ENCODE data around the gene TUBA1B. TPM values are rescaled to one million over a fixed set of nuclear protein-coding genes. Genes with fewer than 3 reads are reported as not detected.

TUBA1B gene
- total RNA-seq, 1 donor from 2014 or later = 544 TPM

DNA sequence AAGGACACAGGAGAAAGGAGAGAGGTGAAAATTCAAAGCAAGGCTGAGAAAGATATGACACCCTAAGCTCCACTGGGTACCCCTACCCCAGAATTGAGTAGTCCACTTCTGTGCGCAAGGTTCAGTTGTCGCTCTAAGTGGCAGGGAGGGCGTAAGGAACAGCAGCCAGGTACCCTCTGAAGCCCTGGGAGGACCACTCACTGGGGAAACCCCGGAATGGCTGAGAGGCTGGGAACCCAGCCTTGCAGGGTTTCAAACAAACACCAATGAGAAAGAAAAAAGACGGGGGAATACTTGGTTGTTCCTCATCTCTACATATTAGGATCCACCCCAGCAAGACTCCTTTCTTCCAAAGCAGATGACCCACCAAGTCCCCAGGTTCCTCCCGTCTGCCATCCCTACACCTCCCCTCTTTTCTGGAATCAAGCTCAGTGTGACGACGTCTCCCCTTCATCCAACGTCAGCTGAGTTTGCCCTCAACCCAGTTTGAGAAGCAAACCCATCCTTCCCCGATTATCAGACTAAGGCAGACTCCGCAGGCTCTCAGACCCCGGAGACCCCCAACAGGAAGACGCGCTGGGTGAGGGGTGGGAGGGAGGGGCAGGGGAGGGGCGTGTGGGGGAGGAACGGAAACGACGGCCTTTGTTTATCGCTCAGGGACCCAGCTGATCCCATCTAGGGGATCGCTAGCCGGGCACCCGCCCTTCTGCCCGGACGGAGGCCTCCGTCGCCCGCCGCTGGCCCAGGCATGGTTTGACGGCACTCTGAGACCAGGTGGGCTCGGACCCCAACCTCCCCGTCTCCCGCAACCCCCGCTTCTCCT, 21.3 kb downstream of the TUBA1B start:
- Mint-ChIP-seq H3K4me3 (ENCODE audit: unreplicated experiment) (peak overlapping the region; percentile 97), H3K9me3 (ENCODE audit: low read depth) (no peaks in the 10 kb centered on the region), H3K27ac (ENCODE audit: unreplicated experiment) (peak overlapping the region; percentile 97), H3K27me3 (ENCODE audit: low read depth) (no peaks in the 10 kb centered on the region), H3K36me3 (ENCODE audit: low read depth) (peaks cover 2% of the 10 kb centered on the region), H3K4me1 (ENCODE audit: low read depth) (peaks cover 26% of the 10 kb centered on the region)
- DNase-seq (ENCODE audit: low spot score) = no peak
- TF ChIP-seq, protein P1, sequence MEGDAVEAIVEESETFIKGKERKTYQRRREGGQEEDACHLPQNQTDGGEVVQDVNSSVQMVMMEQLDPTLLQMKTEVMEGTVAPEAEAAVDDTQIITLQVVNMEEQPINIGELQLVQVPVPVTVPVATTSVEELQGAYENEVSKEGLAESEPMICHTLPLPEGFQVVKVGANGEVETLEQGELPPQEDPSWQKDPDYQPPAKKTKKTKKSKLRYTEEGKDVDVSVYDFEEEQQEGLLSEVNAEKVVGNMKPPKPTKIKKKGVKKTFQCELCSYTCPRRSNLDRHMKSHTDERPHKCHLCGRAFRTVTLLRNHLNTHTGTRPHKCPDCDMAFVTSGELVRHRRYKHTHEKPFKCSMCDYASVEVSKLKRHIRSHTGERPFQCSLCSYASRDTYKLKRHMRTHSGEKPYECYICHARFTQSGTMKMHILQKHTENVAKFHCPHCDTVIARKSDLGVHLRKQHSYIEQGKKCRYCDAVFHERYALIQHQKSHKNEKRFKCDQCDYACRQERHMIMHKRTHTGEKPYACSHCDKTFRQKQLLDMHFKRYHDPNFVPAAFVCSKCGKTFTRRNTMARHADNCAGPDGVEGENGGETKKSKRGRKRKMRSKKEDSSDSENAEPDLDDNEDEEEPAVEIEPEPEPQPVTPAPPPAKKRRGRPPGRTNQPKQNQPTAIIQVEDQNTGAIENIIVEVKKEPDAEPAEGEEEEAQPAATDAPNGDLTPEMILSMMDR (IDR thresholded peaks at IDR 0.05) = no peak

DNA sequence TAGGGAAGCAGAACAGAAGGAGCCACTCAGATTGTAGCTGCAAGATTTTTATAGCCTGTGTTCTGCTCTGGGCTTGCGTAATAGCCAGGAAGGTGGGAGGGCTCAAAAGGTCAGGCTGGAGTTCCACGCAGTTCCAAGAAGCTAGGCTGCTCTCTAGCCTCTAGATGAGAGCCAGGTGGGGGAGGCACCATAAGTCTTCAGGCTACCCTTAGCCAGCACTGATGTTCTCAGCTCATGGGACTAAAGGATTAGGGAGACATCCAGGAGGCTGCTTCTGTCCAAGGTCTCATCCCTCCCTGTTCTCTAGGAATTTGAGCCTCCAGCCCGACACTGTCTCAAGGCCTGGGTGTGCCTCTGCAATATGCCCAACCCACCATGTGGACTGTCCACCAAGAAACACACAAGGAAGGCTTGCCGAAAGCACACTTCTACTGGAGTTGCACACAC, 22.2 kb downstream of the TUBA1B start:
- peak overlapping the region; percentile 97 for H3K4me3 Mint-ChIP-seq (ENCODE audit: unreplicated experiment)
- H3K4me1 Mint-ChIP-seq (ENCODE audit: low read depth) = peaks cover 26% of the 10 kb centered on the region
- TF ChIP-seq, protein P1 (IDR thresholded peaks at IDR 0.05) = no peak
- peak overlapping the region; percentile 94 for H3K27ac Mint-ChIP-seq (ENCODE audit: unreplicated experiment)
- peaks cover 3% of the 10 kb centered on the region for H3K36me3 Mint-ChIP-seq (ENCODE audit: low read depth)
- H3K9me3 Mint-ChIP-seq (ENCODE audit: low read depth) = no peaks in the 10 kb centered on the region
- no peaks in the 10 kb centered on the region for H3K27me3 Mint-ChIP-seq (ENCODE audit: low read depth)
- DNase-seq (ENCODE audit: low spot score) = no peak

DNA sequence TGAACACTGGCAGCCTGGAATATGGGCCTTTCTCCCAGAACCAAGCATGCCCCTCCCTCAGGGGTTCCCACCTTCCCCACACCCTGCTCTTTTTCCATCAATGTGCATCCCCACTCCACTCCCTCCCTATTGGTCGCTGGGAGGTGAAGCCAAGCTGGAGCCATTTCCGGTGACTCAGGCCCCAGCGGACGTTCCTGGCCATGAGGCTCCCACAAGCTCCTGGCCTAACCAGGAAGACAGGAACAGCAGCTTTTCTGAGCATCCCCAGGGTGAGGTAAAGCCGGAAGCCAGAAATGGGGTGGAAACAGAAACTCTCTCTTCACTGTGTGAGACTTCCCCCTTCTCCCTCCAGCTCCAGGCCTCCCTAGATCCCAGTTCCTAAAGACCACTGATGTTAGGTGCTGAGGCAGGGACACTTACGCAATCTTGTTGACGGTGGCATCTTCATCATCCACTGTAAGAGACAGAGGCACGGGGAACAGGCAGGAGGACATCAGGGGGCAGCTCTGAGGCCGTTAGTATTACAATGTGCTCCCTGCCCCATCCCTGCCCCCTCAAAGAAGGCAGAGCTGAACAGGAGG, 25.6 kb downstream of the TUBA1B start:
- Mint-ChIP-seq H3K4me3 (ENCODE audit: unreplicated experiment) (no peak overlapping the region), H3K27me3 (ENCODE audit: low read depth) (no peaks in the 10 kb centered on the region), H3K36me3 (ENCODE audit: low read depth) (peaks cover 18% of the 10 kb centered on the region), H3K9me3 (ENCODE audit: low read depth) (no peaks in the 10 kb centered on the region), H3K4me1 (ENCODE audit: low read depth) (peaks cover 21% of the 10 kb centered on the region), H3K27ac (ENCODE audit: unreplicated experiment) (no peak overlapping the region)
- TF ChIP-seq, protein P1 (IDR thresholded peaks at IDR 0.05) = no peak
- no peak for DNase-seq (ENCODE audit: low spot score)

DNA sequence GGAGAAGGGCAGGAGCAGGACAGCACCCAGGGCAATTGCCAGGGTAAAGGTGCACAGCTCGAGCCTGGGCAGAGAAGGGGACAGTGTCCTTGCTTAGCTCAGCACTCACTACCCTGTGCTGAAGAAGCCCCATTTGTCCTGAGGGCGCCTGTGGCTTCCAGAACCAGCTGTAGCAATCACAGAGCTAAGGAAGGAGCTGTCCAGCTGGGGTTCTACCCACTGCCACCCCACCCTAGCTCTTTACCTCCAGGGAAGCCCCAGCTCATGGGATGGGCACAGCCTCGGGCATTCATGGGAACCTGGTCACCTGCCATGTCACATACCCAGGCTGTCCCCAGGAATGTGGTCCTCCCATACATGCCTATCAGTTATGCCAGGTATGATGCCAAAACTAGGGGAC, 26.4 kb downstream of the TUBA1B start:
- Mint-ChIP-seq H3K27ac (ENCODE audit: unreplicated experiment) (no peak overlapping the region), H3K4me1 (ENCODE audit: low read depth) (peaks cover 19% of the 10 kb centered on the region), H3K36me3 (ENCODE audit: low read depth) (peaks cover 24% of the 10 kb centered on the region), H3K4me3 (ENCODE audit: unreplicated experiment) (no peak overlapping the region), H3K9me3 (ENCODE audit: low read depth) (no peaks in the 10 kb centered on the region), H3K27me3 (ENCODE audit: low read depth) (no peaks in the 10 kb centered on the region)
- no peak for DNase-seq (ENCODE audit: low spot score)
- TF ChIP-seq, protein P1 (IDR thresholded peaks at IDR 0.05) = no peak

DNA sequence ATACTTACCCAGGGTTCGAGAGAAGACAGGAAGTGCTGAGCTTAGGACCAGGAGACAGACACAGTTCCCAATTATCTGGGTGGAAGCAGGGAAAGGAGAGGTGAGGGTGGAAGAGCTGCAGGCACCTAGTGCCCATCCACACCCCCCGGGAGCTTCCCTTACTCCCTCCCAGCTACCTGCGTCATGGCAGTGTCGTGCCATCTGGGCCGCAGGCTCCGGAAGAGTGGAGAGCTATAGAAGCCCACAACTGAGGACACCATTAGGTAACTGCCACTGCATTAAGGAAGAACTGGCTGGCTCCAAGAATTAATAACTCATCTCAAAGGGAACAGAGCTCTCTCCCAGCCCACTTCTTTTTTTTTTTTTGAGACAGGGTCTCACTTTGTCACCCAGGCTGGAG, 30.8 kb downstream of the TUBA1B start:
- H3K9me3 Mint-ChIP-seq (ENCODE audit: low read depth) = no peaks in the 10 kb centered on the region
- H3K36me3 Mint-ChIP-seq (ENCODE audit: low read depth) = peaks cover 41% of the 10 kb centered on the region
- DNase-seq (ENCODE audit: low spot score) = no peak
- no peaks in the 10 kb centered on the region for H3K27me3 Mint-ChIP-seq (ENCODE audit: low read depth)
- TF ChIP-seq, protein P1 (IDR thresholded peaks at IDR 0.05) = no peak
- no peak overlapping the region for H3K27ac Mint-ChIP-seq (ENCODE audit: unreplicated experiment)
- no peak overlapping the region for H3K4me3 Mint-ChIP-seq (ENCODE audit: unreplicated experiment)
- peaks cover under 1% of the 10 kb centered on the region for H3K4me1 Mint-ChIP-seq (ENCODE audit: low read depth)

Data from chondrocyte (in vitro differentiated cells).